ENCODE measurements around the gene MTMR11.

DNA sequence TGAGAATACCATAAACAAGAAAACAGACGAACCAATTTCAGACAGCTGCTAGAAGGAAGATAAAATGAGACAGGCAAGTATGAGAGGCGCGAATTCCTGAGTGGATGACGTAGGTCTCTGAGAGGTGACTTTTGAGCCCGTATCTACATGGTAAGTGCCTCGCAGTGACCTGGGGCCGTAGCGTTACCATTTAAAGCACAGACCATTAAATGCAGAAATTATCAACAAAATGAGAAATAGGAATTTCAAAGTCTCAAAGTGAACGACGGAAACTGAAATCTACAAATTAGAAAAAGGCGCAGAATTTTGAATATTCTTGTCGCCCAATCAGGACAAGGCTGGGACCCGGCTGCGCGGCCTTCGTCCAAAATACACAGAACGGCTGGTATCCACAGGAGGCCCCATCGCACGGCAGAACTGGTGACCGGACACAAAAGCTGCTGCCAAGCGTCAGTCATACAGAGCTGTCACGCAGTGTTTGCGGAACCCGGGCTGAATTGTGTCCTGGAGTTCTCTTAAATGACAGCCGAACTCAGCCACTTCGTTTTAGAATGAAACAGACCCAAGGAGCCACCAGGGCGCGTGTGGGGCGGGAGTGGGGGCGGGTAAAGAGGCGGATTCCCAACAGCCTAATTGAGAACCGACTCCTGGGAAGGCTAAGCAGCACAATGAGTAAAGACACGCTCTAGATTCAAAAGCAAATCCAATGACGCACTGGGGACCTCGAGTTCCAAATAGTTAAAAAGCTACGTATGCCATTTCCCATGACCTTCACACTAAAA lies 51.1 kb downstream of the MTMR11 start:
- TF ChIP-seq, protein P1, sequence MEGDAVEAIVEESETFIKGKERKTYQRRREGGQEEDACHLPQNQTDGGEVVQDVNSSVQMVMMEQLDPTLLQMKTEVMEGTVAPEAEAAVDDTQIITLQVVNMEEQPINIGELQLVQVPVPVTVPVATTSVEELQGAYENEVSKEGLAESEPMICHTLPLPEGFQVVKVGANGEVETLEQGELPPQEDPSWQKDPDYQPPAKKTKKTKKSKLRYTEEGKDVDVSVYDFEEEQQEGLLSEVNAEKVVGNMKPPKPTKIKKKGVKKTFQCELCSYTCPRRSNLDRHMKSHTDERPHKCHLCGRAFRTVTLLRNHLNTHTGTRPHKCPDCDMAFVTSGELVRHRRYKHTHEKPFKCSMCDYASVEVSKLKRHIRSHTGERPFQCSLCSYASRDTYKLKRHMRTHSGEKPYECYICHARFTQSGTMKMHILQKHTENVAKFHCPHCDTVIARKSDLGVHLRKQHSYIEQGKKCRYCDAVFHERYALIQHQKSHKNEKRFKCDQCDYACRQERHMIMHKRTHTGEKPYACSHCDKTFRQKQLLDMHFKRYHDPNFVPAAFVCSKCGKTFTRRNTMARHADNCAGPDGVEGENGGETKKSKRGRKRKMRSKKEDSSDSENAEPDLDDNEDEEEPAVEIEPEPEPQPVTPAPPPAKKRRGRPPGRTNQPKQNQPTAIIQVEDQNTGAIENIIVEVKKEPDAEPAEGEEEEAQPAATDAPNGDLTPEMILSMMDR (IDR thresholded peaks at IDR 0.05) = no peak
- no peak for TF ChIP-seq EZH2 (IDR thresholded peaks at IDR 0.05; ENCODE audit: borderline replicate concordance, insufficient read depth, low read depth, low read length, poor library complexity, severe bottlenecking)
